Prostate gland (tissue), 2 donors: ENCODE measurements around the gene SCGB2B2. TPM values are rescaled to one million over a fixed set of nuclear protein-coding genes. Genes with fewer than 3 reads are reported as not detected.

ENCODE experiments used
- DNase-seq: peaks from one replicate; pipeline ENCODE4 v3.0.0-alpha.2; 2019; ENCODE audit warnings: low spot score
- H3K27ac ChIP-seq, 2 donors: fragments of 200-600 bp; sonication (generic); 2 replicates each; pipeline ENCODE4 v1.5.1; 2017 to 2019
- H3K27me3 ChIP-seq: fragments of 200-600 bp; sonication (generic); replicated peaks from 2 replicates; pipeline ENCODE4 v1.5.1; 2019; ENCODE audit not compliant: insufficient read depth
- H3K36me3 ChIP-seq, 2 donors: fragments of 200-600 bp; sonication (generic); 1 replicate in 1 of 2; 2 replicates in 1 of 2; pipeline versions ENCODE4 v1.5.1 to v1.8.1; 2017 to 2019
- H3K4me1 ChIP-seq: fragments of 200-600 bp; sonication (generic); replicated peaks from 2 replicates; pipeline ENCODE4 v1.5.1; 2019
- H3K4me3 ChIP-seq, 2 donors: fragments of 200-600 bp; sonication (generic); 2 replicates each; pipeline ENCODE4 v1.5.1; 2017 to 2019
- H3K9me3 ChIP-seq: fragments of 200-600 bp; sonication (generic); 2 replicates; pipeline ENCODE4 v1.5.1; 2017
- CTCF ChIP-seq, 4 experiments: fragments of 200-600 bp in 2 of 4; fragments of 450-650 bp in 2 of 4; sonication (generic) in 2 of 4; IDR thresholded peaks; 1 replicate in 3 of 4; 2 replicates in 1 of 4; pipeline ENCODE4 v1.5.1; 2016 to 2019; ENCODE audit warnings: antibody characterized with exemption in 4 of 4, mild to moderate bottlenecking in 2 of 4, moderate library complexity in 2 of 4
- POLR2A ChIP-seq: fragments of 450-650 bp; IDR thresholded peaks from one replicate; pipeline ENCODE4 v1.6.1; 2016; ENCODE audit warnings: antibody characterized with exemption, mild to moderate bottlenecking
- POLR2AphosphoS5 ChIP-seq: sonication (generic); formaldehyde crosslinking; IDR thresholded peaks from one replicate; pipeline ENCODE4 v1.6.1; 2017; ENCODE audit warnings: antibody characterized with exemption
- WGBS: methylation state at CpG from one replicate; pipeline ENCODE4 v1.1.5; 2018; 5-methylcytosine and 5-hydroxymethylcytosine counted together
- intact Hi-C: fragments of 100-400 bp; cut with DNase I; formaldehyde crosslinking; loops from one replicate; pipeline ENCODE4 v1.14.2; 2022
- total RNA-seq, 2 donors: library from RNA; depleted of rRNA; stranded (reverse); fragments of >200 nt; gene quantifications; one replicate each; pipeline ENCODE4 v1.1.0, GENCODE V29; 2016

SCGB2B2 gene
- total RNA-seq, 2 donors from 2014 or later: 1.2 to 6.3 TPM

DNA sequence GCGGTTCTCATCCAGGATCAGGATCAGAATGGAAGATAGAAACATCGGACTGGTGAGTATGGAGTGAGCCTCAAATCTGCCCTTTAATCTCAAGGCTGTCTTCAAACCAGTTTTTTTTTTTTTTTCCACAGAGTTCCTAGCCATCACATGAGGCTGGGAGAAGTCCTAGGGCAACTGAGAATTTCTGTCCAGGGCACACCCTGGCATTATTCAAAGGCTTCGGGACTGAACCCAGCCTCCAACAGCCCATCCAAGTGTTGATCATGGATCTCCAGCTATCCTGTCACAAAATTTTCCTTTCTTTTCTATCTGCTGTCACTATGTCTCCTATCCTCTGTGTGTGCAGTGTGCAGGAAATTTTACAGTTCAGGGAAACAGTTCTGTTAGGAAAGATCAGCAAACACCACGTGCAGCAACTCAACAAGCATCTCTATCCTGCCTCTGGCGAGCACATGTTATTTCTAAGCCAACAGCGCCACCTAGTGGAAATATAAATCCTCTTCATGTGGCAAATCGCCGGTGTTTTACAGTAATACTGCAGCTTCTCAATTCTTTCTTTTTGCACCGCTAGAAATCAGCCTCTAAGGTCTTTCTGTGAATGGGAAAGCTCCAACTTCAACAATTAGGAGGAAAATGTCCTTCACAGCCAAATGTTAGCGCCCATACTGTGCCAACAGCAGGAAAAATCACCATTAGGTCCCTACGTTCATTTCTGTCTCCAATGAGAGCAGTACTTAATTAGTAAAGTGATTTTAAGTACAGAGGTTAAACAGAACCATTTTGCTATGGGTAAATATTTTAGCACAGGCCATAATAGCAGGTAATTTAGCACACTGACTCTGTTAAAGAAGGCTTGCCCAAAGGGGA is 35.7 kb upstream of the SCGB2B2 start:
- peak; percentile 52 to 97 (median 84) for TF ChIP-seq CTCF (IDR thresholded peaks at IDR 0.05)
- no peak for TF ChIP-seq POLR2A
- TF ChIP-seq POLR2AphosphoS5: peak; percentile 69
- intact Hi-C loops: loop anchor here (2.0 to 5.0 kb wide), 2 partner anchors 74 to 210 kb away; no protein-coding TSS in a partner anchor
- no peaks in the 10 kb centered on the region for H3K36me3 ChIP-seq
- H3K27me3 ChIP-seq: no peaks in the 10 kb centered on the region
- H3K4me1 ChIP-seq: no peaks in the 10 kb centered on the region
- H3K9me3 ChIP-seq: no peaks in the 10 kb centered on the region
- DNase-seq: peak; percentile 77
- 35% methylated on average over 11 of the region's 11 CpGs for WGBS
- H3K27ac ChIP-seq: no peak overlapping the region
- H3K4me3 ChIP-seq: no peak overlapping the region

- WGBS: 64% methylated on average over 6 of the region's 6 CpGs
These were observed 34.9 kb upstream of the SCGB2B2 start for GRCh38 chr19:34711890-34712289.

GRCh38 chr19:34707661-34708060 is 30.7 kb upstream of the SCGB2B2 start:
- H3K27ac ChIP-seq: no peak overlapping the region
- no peak for TF ChIP-seq POLR2A
- no peak for TF ChIP-seq POLR2AphosphoS5
- DNase-seq: no peak
- H3K9me3 ChIP-seq: no peaks in the 10 kb centered on the region
- no peaks in the 10 kb centered on the region for H3K36me3 ChIP-seq
- no peaks in the 10 kb centered on the region for H3K27me3 ChIP-seq
- H3K4me1 ChIP-seq: no peaks in the 10 kb centered on the region
- WGBS: 65% methylated on average over 2 of the region's 2 CpGs
- no peak overlapping the region for H3K4me3 ChIP-seq
- intact Hi-C loops: no loop called here

More at GRCh38 chr19:34711890-34712289, 34.9 kb upstream of the SCGB2B2 start:
- no peak for DNase-seq
- Histone ChIP-seq H3K4me1 (no peaks in the 10 kb centered on the region), H3K27me3 (no peaks in the 10 kb centered on the region), H3K27ac (no peak overlapping the region), H3K36me3 (no peaks in the 10 kb centered on the region), H3K9me3 (no peaks in the 10 kb centered on the region), H3K4me3 (no peak overlapping the region)
- intact Hi-C loops: loop anchor here (2.0 to 5.0 kb wide), 2 partner anchors 73 to 210 kb away; no protein-coding TSS in a partner anchor
- no peak for TF ChIP-seq POLR2A
- TF ChIP-seq CTCF (IDR thresholded peaks at IDR 0.05): no peak
- TF ChIP-seq POLR2AphosphoS5: no peak

DNA sequence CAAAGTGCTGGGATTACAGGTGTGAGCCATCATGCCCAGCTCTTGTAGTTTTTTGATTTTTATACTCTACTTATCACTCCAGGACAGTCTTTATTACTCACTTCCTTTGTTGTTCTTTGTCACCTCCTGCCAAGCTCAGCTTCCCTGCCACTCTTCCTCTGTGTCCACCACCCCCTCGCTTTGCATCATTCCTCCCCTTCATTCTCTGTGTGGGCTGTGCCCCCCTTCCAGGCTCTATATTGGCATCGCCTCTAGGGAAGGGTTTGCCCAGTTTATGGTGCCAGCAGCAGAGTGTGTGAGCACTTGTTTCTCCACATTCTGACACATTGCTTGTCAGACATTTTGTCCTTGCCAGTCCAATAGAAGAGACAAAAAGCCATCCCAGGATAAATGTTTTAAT is 15.6 kb upstream of the SCGB2B2 start:
- Histone ChIP-seq H3K36me3 (no peaks in the 10 kb centered on the region), H3K4me1 (no peaks in the 10 kb centered on the region), H3K27me3 (no peaks in the 10 kb centered on the region), H3K27ac (no peak overlapping the region), H3K4me3 (no peak overlapping the region), H3K9me3 (no peaks in the 10 kb centered on the region)
- TF ChIP-seq CTCF (IDR thresholded peaks at IDR 0.05): no peak
- TF ChIP-seq POLR2AphosphoS5: no peak
- 36% methylated on average over 2 of the region's 2 CpGs for WGBS
- intact Hi-C loops: no loop called here
- no peak for DNase-seq

GRCh38 chr19:34690372-34690771 is 13.4 kb upstream of the SCGB2B2 start:
- intact Hi-C loops: no loop called here
- no peaks in the 10 kb centered on the region for H3K27me3 ChIP-seq
- no peak for TF ChIP-seq POLR2AphosphoS5
- no peak for TF ChIP-seq POLR2A
- no peak for TF ChIP-seq CTCF (IDR thresholded peaks at IDR 0.05)

More at GRCh38 chr19:34690372-34690771, 13.4 kb upstream of the SCGB2B2 start:
- WGBS: 86% methylated on average over 3 of the region's 3 CpGs
- no peak for DNase-seq
- Histone ChIP-seq H3K4me1 (no peaks in the 10 kb centered on the region), H3K4me3 (no peak overlapping the region), H3K36me3 (no peaks in the 10 kb centered on the region), H3K9me3 (no peaks in the 10 kb centered on the region), H3K27ac (no peak overlapping the region)
